CD4-positive, alpha-beta T cell treated with Interleukin-1 beta for 1 hour (primary cell): ENCODE data around the gene RAP2C.
"Not testable (repeated sequence)": the region's sequence is repeated elsewhere in the genome, so short reads cannot be mapped to it uniquely, and the experiment has no call there.

Source experiments
- DNase-seq, 2 donors: peaks; one replicate each; pipeline ENCODE4 v3.0.0-alpha.2; 2020 to 2022

RAP2C gene

GRCh38 chrX:132193872-132194574 lies 25.2 kb downstream of the RAP2C start:
- no peak for DNase-seq

- DNase-seq, result no peak
These were observed 27.3 kb downstream of the RAP2C start for GRCh38 chrX:132191938-132192337.

GRCh38 chrX:132188175-132188574 lies 31.1 kb downstream of the RAP2C start:
- DNase-seq, result no peak

GRCh38 chrX:132187451-132187850 lies 31.8 kb downstream of the RAP2C start:
- no peak for DNase-seq

GRCh38 chrX:132184871-132185270 lies 34.4 kb downstream of the RAP2C start:
- no peak for DNase-seq

- DNase-seq, result no peak
These were observed 37.9 kb downstream of the RAP2C start for GRCh38 chrX:132181364-132181763.

- no peak for DNase-seq
These were observed 38.3 kb downstream of the RAP2C start for GRCh38 chrX:132180929-132181328.

GRCh38 chrX:132173647-132174046 lies 45.6 kb downstream of the RAP2C start:
- DNase-seq, result no peak

- DNase-seq, result no peak
These were observed 47.4 kb downstream of the RAP2C start for GRCh38 chrX:132171881-132172280.

GRCh38 chrX:132171478-132171877 lies 47.8 kb downstream of the RAP2C start:
- DNase-seq, result no peak

GRCh38 chrX:132169554-132169953 lies 49.7 kb downstream of the RAP2C start:
- DNase-seq, result no peak

GRCh38 chrX:132165651-132166050 lies 53.6 kb downstream of the RAP2C start:
- DNase-seq, result no peak

- no peak for DNase-seq
These were observed 54.2 kb downstream of the RAP2C start for GRCh38 chrX:132165005-132165404.

GRCh38 chrX:132163094-132163493 lies 56.2 kb downstream of the RAP2C start:
- DNase-seq, result not testable (repeated sequence)

GRCh38 chrX:132153166-132153565 lies 66.1 kb downstream of the RAP2C start:
- no peak for DNase-seq
